Activated T-cell treated with anti-CD3 and anti-CD28 coated beads, Interleukin-2, amount 50 U/mL, for 1 hour (primary cell): Measurements from ENCODE around the gene MT4.

Experiments
- DNase-seq: peaks from one replicate; pipeline ENCODE4 v3.0.0-alpha.2; 2020

The MT4 gene

DNA sequence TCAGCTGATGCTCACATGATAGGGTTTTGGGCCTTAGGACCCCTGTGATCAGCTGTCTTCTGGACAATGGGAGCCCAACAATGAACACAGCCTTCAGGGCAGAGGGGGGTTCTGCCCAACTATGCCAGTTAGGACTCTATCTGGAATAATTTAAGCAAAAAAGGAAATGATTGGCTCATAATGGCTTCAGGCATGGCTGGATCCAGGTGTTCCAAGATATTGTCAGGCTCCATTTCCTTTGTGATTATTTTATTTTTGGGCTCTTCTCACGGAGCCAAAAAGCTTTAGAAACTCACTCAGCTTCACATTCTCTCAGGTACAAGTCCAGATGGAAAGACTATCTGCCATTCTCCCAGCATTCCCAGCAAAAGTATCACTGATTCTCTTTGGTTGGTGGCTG lies 40.6 kb downstream of the MT4 start:
- DNase-seq, result no peak

DNA sequence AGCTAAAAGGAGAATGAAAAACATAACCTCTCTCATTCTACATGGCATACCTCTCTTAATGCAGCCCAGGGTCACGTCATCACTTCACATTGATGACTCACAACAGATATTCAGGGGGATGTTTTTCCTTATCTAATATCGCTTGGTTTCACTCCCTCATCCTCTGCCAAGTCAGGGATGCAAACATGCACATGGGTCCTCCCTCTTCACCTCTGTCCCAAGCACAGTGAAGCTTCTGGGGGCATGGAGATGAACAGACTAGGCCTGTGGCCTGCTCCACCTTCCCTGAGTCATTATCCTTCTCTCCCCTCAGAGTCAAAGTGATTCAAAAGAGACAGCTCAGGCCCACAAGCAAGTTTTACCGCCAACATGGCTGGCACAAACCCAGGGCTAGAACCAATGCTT lies 41.2 kb downstream of the MT4 start:
- DNase-seq, result no peak

DNA sequence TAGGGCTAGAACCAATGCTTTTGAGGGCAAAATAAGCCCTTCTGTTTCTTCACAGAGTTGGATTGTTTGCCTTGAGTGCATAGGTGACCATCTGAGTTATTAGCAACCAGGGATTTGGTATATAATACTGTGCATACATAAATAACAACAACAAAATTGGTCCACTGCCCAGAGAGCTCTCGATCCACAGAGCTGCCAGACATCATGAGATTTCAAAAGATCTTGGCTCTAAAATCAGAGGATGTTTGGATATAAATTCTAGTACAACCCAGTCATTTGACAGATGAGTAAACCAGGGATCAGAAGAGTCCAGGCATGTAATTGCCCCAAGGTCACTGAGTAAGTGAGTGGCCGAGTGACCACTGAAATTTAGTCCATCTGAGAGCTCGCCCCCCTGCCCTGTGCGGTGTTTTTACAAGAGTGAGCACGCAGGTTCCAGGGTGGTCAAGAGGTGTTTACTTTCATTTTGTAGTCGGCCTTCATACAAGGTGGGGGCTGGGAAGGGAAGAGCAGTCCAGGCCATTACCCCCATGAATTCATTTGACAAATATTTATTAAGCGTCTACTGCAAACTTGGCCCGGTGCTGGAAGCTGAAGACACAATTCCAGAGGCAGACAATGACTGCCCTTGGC lies 41.7 kb downstream of the MT4 start:
- no peak for DNase-seq

DNA sequence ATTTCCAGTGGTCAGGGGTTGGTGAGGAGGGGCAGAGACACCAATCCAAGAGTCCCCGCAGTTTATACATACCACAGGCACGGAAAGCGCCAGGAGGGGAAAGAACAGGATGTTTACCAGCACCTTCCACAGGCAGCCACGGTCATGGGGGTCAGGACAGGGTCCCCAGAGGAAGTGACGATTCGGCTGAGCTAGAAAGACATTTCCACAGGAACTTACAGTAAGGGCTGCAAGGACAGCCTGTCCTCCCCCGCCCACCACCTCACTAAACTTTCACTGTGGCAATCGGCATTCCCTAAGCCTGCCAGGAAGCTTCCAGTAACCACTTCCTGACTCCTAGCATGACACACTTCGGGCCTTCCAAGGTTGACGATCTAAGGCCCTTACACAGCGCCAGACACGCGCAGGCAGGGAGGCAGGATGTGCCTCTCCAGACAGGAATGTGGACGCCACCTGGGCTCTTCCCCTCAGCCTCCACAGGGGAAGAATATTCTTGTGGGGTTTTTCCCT lies 42.3 kb downstream of the MT4 start:
- no peak for DNase-seq

DNA sequence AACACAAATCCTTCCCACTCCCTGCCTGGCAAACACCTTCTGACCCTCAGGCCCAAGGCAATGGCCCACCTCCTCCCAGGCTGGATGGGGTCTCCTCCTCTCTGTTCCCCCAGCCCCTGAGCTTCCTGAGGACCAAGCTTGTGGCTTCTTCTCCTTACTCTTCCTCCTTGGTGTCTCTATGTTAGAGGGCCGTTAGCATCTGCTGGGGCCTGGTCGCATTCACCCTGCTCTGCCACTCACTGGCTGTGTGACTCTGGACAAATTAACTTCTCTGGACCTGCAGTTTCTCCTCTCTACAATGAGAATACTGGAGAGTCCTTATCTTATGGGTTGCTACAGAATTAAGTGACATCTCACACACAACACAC lies 42.8 kb downstream of the MT4 start:
- DNase-seq, result no peak

DNA sequence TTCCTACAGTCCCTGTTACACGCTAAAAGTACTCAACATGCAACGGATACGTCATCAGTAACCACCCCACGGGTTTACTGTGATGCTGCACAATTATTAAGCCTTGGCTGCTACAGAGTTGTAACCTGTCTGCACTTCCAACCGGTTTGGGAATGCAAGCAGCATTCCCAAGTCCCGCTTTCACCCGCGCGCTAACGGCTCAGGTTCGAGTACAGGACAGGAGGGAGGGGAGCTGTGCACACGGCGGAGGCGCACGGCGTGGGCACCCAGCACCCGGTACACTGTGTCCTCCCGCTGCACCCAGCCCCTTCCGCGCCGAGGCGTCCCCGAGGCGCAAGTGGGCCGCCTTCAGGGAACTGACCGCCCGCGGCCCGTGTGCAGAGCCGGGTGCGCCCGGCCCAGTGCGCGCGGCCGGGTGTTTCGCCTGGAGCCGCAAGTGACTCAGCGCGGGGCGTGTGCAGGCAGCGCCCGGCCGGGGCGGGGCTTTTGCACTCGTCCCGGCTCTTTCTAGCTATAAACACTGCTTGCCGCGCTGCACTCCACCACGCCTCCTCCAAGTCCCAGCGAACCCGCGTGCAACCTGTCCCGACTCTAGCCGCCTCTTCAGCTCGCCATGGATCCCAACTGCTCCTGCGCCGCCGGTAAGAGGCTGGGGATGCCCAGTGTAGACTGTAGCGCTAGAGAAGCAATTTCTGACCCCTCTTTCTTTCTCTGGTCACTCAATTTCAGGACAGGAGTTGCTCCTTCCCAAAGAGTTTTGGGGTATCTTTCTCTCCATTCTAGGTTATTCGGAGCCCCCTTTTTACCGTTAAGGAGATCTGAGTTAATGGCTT lies 43.4 kb downstream of the MT4 start, which contains the start of gene MT2A:
MT2A (plus strand) TSS at position 542 of the 833 bp plus-strand sequence; CDS start at position 614, 72 bp downstream.
- peak; percentile 86 for DNase-seq

DNA sequence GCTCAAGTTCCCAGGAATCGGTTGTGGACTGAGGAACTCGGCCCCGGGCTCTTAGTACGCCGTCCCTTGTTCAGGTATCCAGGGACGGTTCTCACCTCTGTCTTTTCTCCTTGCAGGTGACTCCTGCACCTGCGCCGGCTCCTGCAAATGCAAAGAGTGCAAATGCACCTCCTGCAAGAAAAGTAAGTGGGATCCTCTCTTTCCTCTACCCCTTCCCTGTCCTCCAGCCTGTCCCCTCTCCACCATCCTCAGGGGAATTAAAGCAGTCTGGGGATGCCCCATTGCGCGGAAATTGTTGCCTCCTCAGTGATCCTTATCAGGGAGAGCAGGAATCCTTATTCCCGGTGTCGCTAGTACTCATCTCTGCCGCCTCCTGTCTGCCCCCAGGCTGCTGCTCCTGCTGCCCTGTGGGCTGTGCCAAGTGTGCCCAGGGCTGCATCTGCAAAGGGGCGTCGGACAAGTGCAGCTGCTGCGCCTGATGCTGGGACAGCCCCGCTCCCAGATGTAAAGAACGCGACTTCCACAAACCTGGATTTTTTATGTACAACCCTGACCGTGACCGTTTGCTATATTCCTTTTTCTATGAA lies 44.1 kb downstream of the MT4 start:
- DNase-seq, result peak; percentile 28

DNA sequence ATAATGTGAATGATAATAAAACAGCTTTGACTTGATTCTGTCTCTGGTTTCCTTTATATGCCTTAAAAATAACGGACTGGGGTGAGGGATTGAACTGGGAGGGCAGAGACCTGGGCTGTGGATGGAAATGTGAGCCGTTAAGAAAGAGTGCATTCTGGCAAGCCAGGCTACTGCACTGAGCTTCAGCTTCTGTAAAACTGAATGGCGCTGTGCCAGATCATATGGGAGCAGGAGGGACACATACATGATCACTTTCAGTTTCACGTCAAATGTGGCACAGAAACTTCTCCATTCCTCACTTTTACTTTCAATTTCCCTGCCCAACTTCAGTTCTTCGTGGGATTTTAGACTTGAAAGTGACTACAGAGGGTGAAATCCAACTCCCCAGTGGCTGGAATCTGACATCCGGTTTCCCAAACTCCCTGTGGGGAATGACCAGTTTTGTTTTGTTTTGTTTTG lies 44.6 kb downstream of the MT4 start:
- peak; percentile 54 for DNase-seq

DNA sequence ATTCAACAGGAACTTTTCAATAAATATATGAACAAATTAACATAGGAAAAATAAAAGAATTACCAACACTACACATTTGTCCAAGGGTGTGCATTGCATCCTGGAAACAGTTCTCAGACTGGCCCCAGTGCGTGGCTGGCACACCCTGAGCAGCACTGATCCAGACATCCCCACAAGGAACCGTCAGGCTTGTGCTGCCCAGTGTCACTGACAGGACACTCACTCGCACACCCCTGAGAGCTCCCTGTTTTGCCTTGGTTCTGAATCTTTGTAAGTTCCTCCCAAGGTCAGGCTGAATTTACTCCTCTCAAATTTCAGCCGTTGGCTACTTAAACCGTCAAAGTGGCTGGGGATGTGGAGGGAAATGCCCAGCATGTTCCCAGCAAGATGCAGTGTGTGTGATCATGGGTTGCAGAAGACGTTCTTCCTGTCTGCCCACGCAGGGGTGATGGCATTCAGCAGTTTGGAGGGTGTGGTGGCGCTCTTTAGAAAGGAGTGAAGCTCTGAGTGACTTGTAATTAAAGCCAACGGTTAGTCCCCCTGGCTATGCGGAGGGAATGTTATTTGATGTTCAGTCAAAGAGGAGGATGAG lies 45.2 kb downstream of the MT4 start:
- DNase-seq, result peak; percentile 55

DNA sequence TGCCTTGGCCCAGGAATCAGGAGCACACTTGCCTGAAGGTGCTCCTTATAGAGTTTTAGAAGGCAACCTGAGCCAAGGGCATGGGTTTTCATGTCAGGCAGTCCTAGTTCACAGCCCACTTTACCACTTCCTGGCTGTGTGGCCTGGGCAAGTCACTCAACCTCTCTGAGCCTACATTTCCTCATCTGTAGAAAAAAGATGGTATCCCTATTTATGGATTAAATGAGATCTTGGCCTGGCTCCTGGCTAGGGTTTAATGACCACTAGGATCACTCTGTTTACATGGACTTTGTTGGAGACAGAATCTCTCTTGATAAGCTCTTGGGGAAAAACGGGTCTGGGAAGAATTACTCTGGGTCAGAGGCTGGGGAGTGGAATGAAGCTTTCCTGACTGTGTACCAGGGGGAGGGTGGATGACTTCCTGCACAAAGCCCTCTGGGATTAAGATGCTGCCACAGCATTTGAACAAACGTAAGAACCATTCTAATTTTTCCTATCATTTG lies 45.8 kb downstream of the MT4 start:
- no peak for DNase-seq

DNA sequence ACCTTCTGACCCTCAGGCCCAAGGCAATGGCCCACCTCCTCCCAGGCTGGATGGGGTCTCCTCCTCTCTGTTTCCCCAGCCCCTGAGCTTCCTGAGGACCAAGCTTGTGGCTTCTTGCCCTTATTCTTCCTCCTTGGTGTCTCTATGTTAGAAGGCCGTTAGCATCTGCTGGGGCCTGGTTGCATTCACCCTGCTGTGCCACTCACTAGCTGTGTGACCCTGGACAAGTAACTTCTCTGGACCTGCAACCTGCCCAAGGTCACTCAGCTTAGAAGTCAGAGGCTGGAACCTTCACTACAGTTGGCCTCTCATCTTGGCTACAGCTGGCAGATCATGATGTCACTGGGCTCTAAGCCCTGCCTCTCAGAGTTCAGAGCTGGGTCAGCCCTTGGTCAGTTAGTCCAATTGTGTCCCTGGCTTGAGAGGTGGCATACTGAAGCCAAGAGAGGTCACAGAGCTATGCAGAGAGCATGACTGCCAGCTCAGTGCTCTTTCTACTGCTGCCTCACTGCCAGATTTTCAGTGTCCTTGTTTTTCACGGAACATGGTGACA lies 46.5 kb downstream of the MT4 start:
- no peak for DNase-seq

DNA sequence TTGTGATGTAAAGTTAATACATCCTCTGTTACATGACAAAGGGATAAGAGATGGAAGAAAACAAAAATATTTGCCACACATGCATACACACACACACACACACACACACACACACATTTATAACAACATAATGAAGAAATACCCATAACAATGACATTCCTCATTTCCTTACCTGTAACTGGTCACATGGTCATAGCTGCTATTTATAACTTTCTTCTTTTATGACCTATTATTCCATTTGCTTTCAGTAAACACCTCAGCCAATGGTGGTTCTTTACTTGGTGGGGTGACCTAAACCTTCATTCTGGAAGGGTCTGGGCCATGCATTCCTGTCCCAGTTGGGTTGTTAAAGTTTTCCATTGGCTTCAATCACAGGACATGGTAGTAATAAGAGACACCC lies 48.8 kb downstream of the MT4 start:
- no peak for DNase-seq

DNA sequence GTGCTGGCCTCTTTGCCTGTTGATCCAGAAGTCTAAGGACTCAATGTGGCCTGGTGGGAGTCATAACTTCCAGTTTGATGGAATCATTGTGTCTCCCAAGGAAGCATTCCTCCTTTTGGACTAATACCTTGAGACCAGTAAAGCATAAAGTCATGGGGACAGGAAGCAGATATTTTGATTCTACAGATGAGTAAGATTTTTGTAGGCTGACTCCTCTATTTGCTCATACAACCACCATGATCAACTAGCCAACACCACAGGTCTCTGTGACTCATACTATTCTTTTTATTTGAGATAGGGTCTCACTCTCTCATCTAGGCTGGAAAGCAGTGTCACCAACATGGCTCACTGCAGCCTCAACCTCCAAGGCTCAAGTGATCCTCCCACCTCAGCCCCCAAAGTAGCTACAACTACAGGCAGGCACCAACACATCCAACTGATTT lies 49.7 kb downstream of the MT4 start:
- no peak for DNase-seq

DNA sequence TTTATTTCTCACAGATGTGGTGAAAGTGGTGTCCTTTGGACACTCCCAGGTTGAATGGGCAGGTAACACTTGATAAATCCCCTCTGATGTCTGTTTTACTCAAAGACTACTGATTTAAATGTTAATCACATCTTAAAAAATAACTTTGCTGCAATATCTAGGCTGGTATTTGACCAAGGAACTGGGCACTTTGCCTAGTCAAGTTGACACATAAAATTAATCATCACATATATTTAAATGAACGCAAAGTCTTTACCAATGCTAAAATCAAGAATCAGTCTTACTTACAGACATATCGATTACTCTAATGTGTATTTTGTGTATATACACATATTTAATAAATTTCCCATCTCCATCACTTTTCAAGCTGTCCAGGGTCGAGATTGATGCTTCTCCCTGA lies 50.5 kb downstream of the MT4 start:
- DNase-seq, result no peak

DNA sequence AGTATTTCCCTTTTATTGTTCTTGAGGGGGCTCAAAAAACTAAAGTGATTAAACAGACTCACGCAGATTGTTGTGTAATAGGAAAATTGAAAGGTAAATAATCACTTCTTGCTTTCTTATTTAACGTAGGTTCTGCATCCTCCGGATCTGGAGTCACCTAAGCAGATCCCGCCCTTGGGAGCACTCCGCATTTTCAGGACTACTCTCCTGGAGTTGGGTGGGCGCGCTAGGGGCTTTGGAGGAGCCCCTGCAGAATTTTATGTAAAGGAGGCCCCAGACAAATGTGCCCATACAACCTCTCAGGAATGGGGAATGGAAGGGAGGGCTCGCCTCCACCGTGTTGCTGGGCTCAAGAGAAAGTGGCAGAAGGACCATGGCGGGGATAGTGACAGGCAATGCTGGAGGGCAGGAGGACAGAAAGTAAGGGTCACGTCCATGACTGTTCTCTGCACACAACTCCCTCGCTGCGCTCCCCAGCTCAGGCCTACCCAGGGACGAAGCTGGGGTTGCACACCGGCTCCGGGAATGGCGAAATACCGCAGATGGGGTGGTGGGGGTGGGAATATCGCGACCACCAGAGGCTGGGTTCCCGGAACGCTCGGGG lies 51.8 kb downstream of the MT4 start:
- DNase-seq, result no peak

DNA sequence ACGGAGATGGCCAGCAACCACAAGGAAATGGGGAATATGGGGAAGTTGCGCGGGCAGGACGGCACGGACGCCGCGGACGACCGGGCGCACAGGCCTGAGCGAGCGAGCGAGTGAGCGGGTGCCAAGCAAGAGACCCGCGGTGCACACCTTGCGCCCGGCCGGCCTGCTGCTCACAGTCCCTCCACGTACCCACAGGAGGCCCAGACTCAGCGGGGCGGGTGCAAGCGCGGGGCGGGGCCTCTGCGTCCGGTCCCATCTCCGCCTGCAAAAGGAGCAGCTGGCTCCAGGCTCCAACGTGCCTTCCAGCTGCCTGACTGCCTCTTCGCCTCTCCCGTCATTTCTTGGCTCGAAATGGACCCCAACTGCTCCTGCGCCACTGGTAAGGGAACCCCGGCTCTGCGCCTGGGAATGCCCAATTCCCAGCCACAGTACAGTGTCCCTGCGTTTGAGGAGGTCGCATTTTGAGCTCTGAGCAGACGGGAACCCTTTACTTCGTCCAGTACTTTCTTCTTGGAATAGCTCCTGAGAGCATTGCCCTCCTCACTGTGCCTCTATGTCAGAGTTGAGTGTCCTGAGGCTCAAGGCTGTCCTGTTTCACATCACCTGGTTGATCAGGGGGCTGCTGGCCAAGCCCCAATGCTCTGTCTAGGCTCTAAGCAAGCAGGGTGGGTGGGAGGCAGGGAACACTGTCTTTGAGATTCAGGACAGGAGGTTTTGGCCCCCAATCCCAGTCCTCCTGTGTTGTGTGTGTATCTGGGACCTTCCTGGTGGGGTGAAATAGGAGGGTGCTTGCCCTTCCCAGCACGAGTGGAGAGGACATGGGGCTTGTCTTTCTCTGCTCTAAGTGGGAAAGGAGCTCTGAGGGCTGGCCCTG lies 52.6 kb downstream of the MT4 start:
- peak; percentile 53 for DNase-seq

DNA sequence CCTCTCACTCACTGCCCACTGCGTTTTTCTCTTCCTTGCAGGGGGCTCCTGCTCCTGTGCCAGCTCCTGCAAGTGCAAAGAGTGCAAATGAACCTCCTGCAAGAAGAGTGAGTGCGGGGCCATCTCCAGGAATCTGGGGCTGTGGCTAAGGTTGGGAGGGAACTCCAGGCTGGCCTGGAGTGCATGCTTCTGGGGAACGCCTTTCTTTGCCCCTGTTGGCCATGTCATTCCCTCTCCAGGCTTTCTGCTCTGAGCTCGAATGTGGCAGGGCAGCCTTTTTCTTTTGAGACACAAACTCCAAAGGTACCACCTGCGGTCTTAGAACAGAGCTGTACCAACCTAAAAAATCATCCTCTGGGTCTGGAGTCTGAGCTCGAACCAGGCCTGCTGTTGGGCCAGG lies 53.3 kb downstream of the MT4 start:
- no peak for DNase-seq
